ENCODE results near the gene MCU. TPM values are rescaled to one million over a fixed set of nuclear protein-coding genes. Genes with fewer than 3 reads are reported as not detected.

The MCU gene
- total RNA-seq, 4 donors from 2014 or later, result 25.1 to 82.4 (median 65.1) TPM

DNA sequence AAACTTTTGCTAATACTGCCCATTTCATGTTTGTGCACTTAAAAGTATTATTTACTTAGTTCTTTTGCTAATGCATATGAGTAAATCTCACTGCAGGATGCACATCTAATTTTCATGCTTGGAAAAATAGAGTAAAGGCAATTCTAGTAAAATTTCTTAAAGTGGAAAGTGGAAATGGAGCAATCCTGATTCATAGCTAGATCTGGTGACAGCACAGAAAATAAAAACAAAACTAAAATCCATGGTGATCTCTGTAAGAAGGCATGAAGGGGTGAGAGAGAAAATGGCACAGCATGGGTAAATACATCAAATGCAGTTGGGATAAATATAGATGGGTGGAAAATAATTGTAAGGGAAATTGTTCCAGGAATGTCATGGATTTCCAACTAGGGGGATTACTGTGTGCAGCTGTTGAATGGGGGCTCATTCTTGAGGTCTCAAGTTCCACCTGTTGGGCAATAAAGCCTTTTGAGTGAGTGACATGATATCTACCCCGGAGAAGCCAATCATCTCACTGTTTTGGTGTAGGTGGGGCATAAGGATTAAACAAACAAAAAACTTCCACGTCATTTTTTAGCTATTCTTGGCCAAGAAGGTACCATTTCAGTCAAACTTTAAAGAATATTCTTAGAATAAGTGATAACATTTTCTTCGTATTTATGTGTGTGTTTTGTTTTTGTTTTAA is 1.7 kb upstream of the MCU start:
- H3K4me1 ChIP-seq, result peaks cover 11 to 48% (median 38%) of the 10 kb centered on the region in 4 donors
- no peak overlapping the region for H3K4me3 ChIP-seq
- no peaks in the 10 kb centered on the region for H3K36me3 ChIP-seq
- no peak overlapping the region for H3K27ac ChIP-seq
- no peak for DNase-seq
- 59 to 73% methylated on average over 3 of the region's 3 CpGs for WGBS, 2 donors (ENCODE audit: low coverage in 1 of 2)
- no peaks in the 10 kb centered on the region for H3K9me3 ChIP-seq
- TF ChIP-seq POLR2A (IDR thresholded peaks at IDR 0.05) (no peak), EP300 (IDR thresholded peaks at IDR 0.05; ENCODE audit: low read depth) (no peak), CTCF (IDR thresholded peaks at IDR 0.05) (no peak), POLR2AphosphoS5 (IDR thresholded peaks at IDR 0.05) (no peak)
- intact Hi-C loops (cut with DNase I; ENCODE audit: low total_unique reads), result loop anchor here (10.0 kb wide), 2 partner anchors 65 to 145 kb away; partner anchors contain the start of gene MICU1
- in situ Hi-C loops (cut with MboI; ENCODE audit: low pct_ligation_motif_present in 1 of 4, low pct_unique_long_range_greater_than_20kb in 1 of 4, low sequenced_read_pairs in 3 of 4), result loop anchor here in 1 of 4 donors (10.0 kb wide), 1 partner anchor 145 kb away; no protein-coding TSS in a partner anchor
- H3K27me3 ChIP-seq, result no peaks in the 10 kb centered on the region

DNA sequence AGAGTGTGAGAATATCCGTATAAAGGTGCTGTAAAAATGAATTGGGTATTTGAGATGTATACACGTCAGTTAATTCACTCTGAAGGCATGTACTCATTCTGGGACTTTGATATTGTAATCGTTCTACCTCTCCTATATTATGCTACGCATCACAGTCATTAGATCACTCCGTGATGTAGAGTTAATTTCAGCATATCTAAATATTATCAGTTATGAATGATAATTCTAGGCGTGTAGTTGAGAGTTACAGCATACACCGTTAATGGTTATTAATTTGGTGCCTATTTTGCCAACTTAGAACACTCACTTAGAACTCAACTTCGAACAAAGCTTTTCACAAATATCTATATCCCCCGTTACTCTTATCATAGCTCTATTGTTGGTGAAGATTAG is 477 bp upstream of the MCU start:
- no peaks in the 10 kb centered on the region for H3K36me3 ChIP-seq
- no peak for DNase-seq
- no peaks in the 10 kb centered on the region for H3K27me3 ChIP-seq
- H3K4me3 ChIP-seq, result peak overlapping the region in 3 of 4 donors; percentile 55 to 85 (median 81)
- peaks cover 14 to 41% (median 34%) of the 10 kb centered on the region in 4 donors for H3K4me1 ChIP-seq
- TF ChIP-seq POLR2AphosphoS5 (IDR thresholded peaks at IDR 0.05), result no peak
- TF ChIP-seq CTCF (IDR thresholded peaks at IDR 0.05), result no peak
- no peak for TF ChIP-seq POLR2A (IDR thresholded peaks at IDR 0.05)
- no peak for TF ChIP-seq EP300 (IDR thresholded peaks at IDR 0.05; ENCODE audit: low read depth)
- H3K9me3 ChIP-seq, result no peaks in the 10 kb centered on the region
- in situ Hi-C loops (cut with MboI; ENCODE audit: low pct_ligation_motif_present in 1 of 4, low pct_unique_long_range_greater_than_20kb in 1 of 4, low sequenced_read_pairs in 3 of 4) (loop anchor here in 1 of 4 donors (10.0 kb wide), 1 partner anchor 143 kb away; no protein-coding TSS in a partner anchor), intact Hi-C loops (cut with DNase I; ENCODE audit: low total_unique reads) (loop anchor here (10.0 kb wide), 2 partner anchors 67 to 143 kb away; partner anchors contain the start of gene MICU1)
- WGBS, 2 donors (ENCODE audit: low coverage in 1 of 2), result 30 to 54% methylated on average over 6 to 9 of the region's 9 CpGs
- H3K27ac ChIP-seq, result peak overlapping the region; percentile 88 to 96 (median 94)

DNA sequence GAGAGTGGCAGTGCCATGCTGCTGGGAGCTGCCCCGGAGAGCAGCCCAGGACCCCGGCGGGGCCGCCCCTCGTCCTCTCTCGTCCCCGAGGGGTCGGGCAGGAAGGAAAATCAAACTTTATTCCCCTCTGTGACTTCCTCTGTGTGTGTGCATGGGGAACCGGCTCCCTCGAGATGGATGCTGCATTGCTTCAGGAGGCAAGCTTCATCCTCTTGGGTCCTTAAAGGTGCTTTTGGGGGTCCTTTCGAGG is 726 bp downstream of the MCU start:
- intact Hi-C loops (cut with DNase I; ENCODE audit: low total_unique reads), result loop anchor here (10.0 kb wide), 2 partner anchors 68 to 142 kb away; partner anchors contain the start of gene MICU1

More for the DNA sequence above, 726 bp downstream of the MCU start:
- Histone ChIP-seq H3K27ac (peak overlapping the region; percentile 88 to 96 (median 94)), H3K9me3 (no peaks in the 10 kb centered on the region), H3K27me3 (no peaks in the 10 kb centered on the region), H3K4me3 (peak overlapping the region; percentile 36 to 85 (median 68)), H3K36me3 (no peaks in the 10 kb centered on the region), H3K4me1 (peaks cover 14 to 34% (median 28%) of the 10 kb centered on the region in 4 donors)
- in situ Hi-C loops (cut with MboI; ENCODE audit: low pct_ligation_motif_present in 1 of 4, low pct_unique_long_range_greater_than_20kb in 1 of 4, low sequenced_read_pairs in 3 of 4), result loop anchor here in 1 of 4 donors (10.0 kb wide), 1 partner anchor 142 kb away; no protein-coding TSS in a partner anchor
- TF ChIP-seq POLR2A (IDR thresholded peaks at IDR 0.05) (no peak), CTCF (IDR thresholded peaks at IDR 0.05) (peak in 2 of 5 experiments; percentile 32 to 34), EP300 (IDR thresholded peaks at IDR 0.05; ENCODE audit: low read depth) (no peak), POLR2AphosphoS5 (IDR thresholded peaks at IDR 0.05) (no peak)
- 4% methylated on average over 8 of the region's 11 CpGs; no CpG with 5 or more reads in 1 of the 2 donors for WGBS, 2 donors (ENCODE audit: low coverage in 1 of 2)
- no peak for DNase-seq
